A549 (cell line): ENCODE data around the gene DDX10. TPM values are rescaled to one million over a fixed set of nuclear protein-coding genes. Genes with fewer than 3 reads are reported as not detected.

Experiments used
- ATAC-seq, 2 experiments: fragments of 200-7000 bp in 1 of 2; fragments of >200 bp in 1 of 2; cut with Nextera tagmentation in 1 of 2; cut with Tn5 transposase in 1 of 2; 3 replicates each; pipeline versions ENCODE4 v1.8.0 to v1.9.1; 2018 to 2020; ENCODE audit warnings: mild to moderate bottlenecking in 1 of 2, moderate library complexity in 1 of 2
- CTCF ChIA-PET: fragments of 300-600 bp; sonication (Branson Sonifier 250); formaldehyde crosslinking; extraction: SDS; loops from one replicate; lab custom pipeline; 2021; ENCODE audit warnings: antibody characterized with exemption, inconsistent platforms; lab: Yijun Ruan, JAX
- POLR2A ChIA-PET: fragments of 350-600 bp; formaldehyde crosslinking; extraction: SDS; loops from one replicate; lab custom pipeline; 2021; ENCODE audit warnings: antibody characterized with exemption, inconsistent platforms; lab: Yijun Ruan, JAX
- DNase-seq, 2 experiments: peaks; one replicate each; pipeline versions ENCODE4 v3.0.0 to v3.0.0-alpha.2; 2011 to 2016; ENCODE audit warnings: low read depth in 1 of 2, low spot score in 1 of 2
- FAIRE-seq: peaks from 2 replicates; lab custom pipeline; 2011; peaks lifted over from hg19 to GRCh38; lab: Jason Lieb, UNC
- H3K27ac ChIP-seq, 2 experiments: fragments of >200 bp; sonication (Bioruptor Twin); formaldehyde crosslinking; 3 replicates each; pipeline ENCODE4 v1.5.1; 2016 to 2017
- H3K4me1 ChIP-seq: fragments of >200 bp; sonication (Bioruptor Twin); formaldehyde crosslinking; 3 replicates; pipeline ENCODE4 v1.6.1; 2016
- H3K4me2 ChIP-seq: fragments of >200 bp; sonication (Bioruptor Twin); formaldehyde crosslinking; 3 replicates; pipeline ENCODE4 v1.6.1; 2016
- H3K4me3 ChIP-seq: fragments of >200 bp; sonication (Bioruptor Twin); formaldehyde crosslinking; 3 replicates; pipeline ENCODE4 v1.5.1; 2016
- H3K9me3 ChIP-seq: fragments of >200 bp; sonication (Bioruptor Twin); formaldehyde crosslinking; 3 replicates; pipeline ENCODE4 v1.6.1; 2016
- BHLHE40 ChIP-seq: IDR thresholded peaks from 2 replicates; pipeline ENCODE4 v1.6.1; 2012; ENCODE audit warnings: low read depth, low read length, inconsistent platforms
- CBX8 ChIP-seq: fragments of 200-600 bp; sonication (generic); IDR thresholded peaks from 2 replicates; pipeline ENCODE4 v1.6.1; 2016
- CEBPB ChIP-seq, 2 experiments: fragments of >200 bp in 1 of 2; sonication (Bioruptor Twin) in 1 of 2; formaldehyde crosslinking in 1 of 2; IDR thresholded peaks; 2 replicates each; pipeline ENCODE4 v1.6.1; 2012 to 2016
- CHD2 ChIP-seq: fragments of 150-350 bp; IDR thresholded peaks from 2 replicates; pipeline ENCODE4 v1.6.1; 2014; ENCODE audit warnings: low read length; ENCODE audit not compliant: partially characterized antibody
- EHF ChIP-seq: fragments of 250-450 bp; sonication (Bioruptor Pico); IDR thresholded peaks from 2 replicates; pipeline ENCODE4 v1.5.0; 2020; ENCODE audit warnings: mild to moderate bottlenecking
- EHMT2 ChIP-seq: fragments of 200-600 bp; sonication (generic); IDR thresholded peaks from 2 replicates; pipeline ENCODE4 v1.6.1; 2016; ENCODE audit warnings: antibody characterized with exemption, low read depth, mild to moderate bottlenecking, moderate library complexity
- EP300 ChIP-seq, 2 experiments: fragments of >200 bp; sonication (Bioruptor Twin); formaldehyde crosslinking; IDR thresholded peaks; 2 replicates in 1 of 2; 3 replicates in 1 of 2; pipeline ENCODE4 v1.6.1; 2016 to 2017
- ESRRA ChIP-seq: fragments of 150-350 bp; IDR thresholded peaks from 2 replicates; pipeline ENCODE4 v1.6.1; 2014; ENCODE audit warnings: mild to moderate bottlenecking, low read length, borderline replicate concordance
- GATA3 ChIP-seq: IDR thresholded peaks from 2 replicates; pipeline ENCODE4 v1.6.1; 2012; ENCODE audit warnings: borderline replicate concordance
- HDAC2 ChIP-seq: fragments of 200-600 bp; sonication (generic); IDR thresholded peaks from 2 replicates; pipeline ENCODE4 v1.6.1; 2016
- HOXA7 ChIP-seq: fragments of 250-450 bp; sonication (Bioruptor Pico); IDR thresholded peaks from 2 replicates; pipeline ENCODE4 v1.5.0; 2020; ENCODE audit warnings: mild to moderate bottlenecking, moderate library complexity
- HOXB5 ChIP-seq: fragments of 250-450 bp; sonication (Bioruptor Pico); IDR thresholded peaks from 2 replicates; pipeline ENCODE4 v1.5.0; 2020; ENCODE audit warnings: mild to moderate bottlenecking, moderate library complexity
- KDM1A ChIP-seq: fragments of 200-600 bp; sonication (generic); IDR thresholded peaks from 2 replicates; pipeline ENCODE4 v1.6.1; 2016; ENCODE audit warnings: low read depth, mild to moderate bottlenecking
- MAFK ChIP-seq: fragments of 450-650 bp; IDR thresholded peaks from 2 replicates; pipeline ENCODE4 v1.6.1; 2014; ENCODE audit not compliant: partially characterized antibody
- MAZ ChIP-seq: fragments of 150-350 bp; IDR thresholded peaks from 2 replicates; pipeline ENCODE4 v1.6.1; 2014; ENCODE audit warnings: antibody characterized with exemption, low read depth, low read length, borderline replicate concordance
- MYC ChIP-seq: IDR thresholded peaks from 2 replicates; pipeline ENCODE4 v1.6.1; 2012; ENCODE audit warnings: mild to moderate bottlenecking, inconsistent platforms, low read length, improper control_type of control experiment, borderline replicate concordance
- NFE2L2 ChIP-seq: fragments of 150-350 bp; conservative IDR thresholded peaks from 2 replicates; pipeline ENCODE4 v1.6.1; 2014; ENCODE audit warnings: low read length
- POLR2A ChIP-seq: IDR thresholded peaks from 2 replicates; pipeline ENCODE4 v1.6.1; 2012; ENCODE audit warnings: mild to moderate bottlenecking, low read length
- RARB ChIP-seq: fragments of 250-450 bp; sonication (Bioruptor Pico); IDR thresholded peaks from 2 replicates; pipeline ENCODE4 v1.8.0; 2021; ENCODE audit warnings: mild to moderate bottlenecking, moderate library complexity
- RCOR1 ChIP-seq: fragments of 150-350 bp; IDR thresholded peaks from 2 replicates; pipeline ENCODE4 v1.6.1; 2014; ENCODE audit warnings: antibody characterized with exemption, low read length, low read depth
- SMC3 ChIP-seq: fragments of >200 bp; sonication (Bioruptor Twin); formaldehyde crosslinking; IDR thresholded peaks from 3 replicates; pipeline ENCODE4 v1.6.1; 2018; ENCODE audit warnings: inconsistent platforms
- WGBS: methylation state at CpG from one replicate; pipeline ENCODE4 v1.1.6; 2017; ENCODE audit errors: missing lambda C conversion rate; 5-methylcytosine and 5-hydroxymethylcytosine counted together
- polyA plus RNA-seq, 4 experiments: library from polyadenylated mRNA; depleted of rRNA in 3 of 4; stranded (reverse); fragments of >200 nt; fragmentation: RNase III in 1 of 4; extraction: RNeasy Plus Mini Kit Qiagen cat#74134 plus additional on column Dnase treatment in 1 of 4; gene quantifications; 2 replicates in 3 of 4; 3 replicates in 1 of 4; pipeline ENCODE4 v1.2.3, GENCODE V29; 2011 to 2017
- TF ChIP-seq, protein P1 (sequence below): fragments of 450-650 bp; IDR thresholded peaks from 2 replicates; pipeline ENCODE4 v1.6.1; 2014; ENCODE audit warnings: antibody characterized with exemption
- TF ChIP-seq, protein P2 (sequence below): fragments of >200 bp; sonication (Bioruptor Twin); formaldehyde crosslinking; IDR thresholded peaks from 3 replicates; pipeline ENCODE4 v1.6.1; 2016
- TF ChIP-seq, protein P3 (sequence below): IDR thresholded peaks from 2 replicates; pipeline ENCODE4 v1.6.1; 2012; ENCODE audit warnings: low read depth, borderline replicate concordance
- TF ChIP-seq, protein P4 (sequence below): IDR thresholded peaks from 2 replicates; pipeline ENCODE4 v1.6.1; 2012
- TF ChIP-seq, protein P5 (sequence below): IDR thresholded peaks from 2 replicates; pipeline ENCODE4 v1.6.1; 2012

DDX10 gene
- polyA plus RNA-seq, 2 of the 4 experiments (the other 2 are of a cell fraction), result 46.0 to 189 TPM

DNA sequence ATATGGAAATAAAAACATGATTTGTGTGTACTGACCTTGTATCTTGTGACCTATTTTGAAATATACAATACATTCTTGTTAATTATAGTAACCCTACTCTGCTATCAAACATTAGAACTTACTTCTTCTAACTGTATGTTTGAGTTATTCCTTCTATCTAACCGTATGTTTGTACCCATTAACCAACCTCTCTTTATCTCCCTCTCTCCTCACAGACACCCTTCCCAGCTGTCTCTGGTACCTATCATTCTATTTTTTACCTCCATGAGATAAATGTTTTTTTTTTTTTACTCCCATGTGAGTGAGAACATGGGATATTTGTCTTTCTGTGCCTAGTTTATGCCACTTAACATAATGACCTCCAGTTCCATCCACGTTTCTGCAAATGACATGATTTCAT, 128.7 kb downstream of the DDX10 start:
- Histone ChIP-seq H3K4me2 (no peak overlapping the region), H3K27ac (no peak overlapping the region), H3K4me3 (no peak overlapping the region), H3K9me3 (no peaks in the 10 kb centered on the region)
- POLR2A ChIA-PET, result no interaction called here
- 66% methylated on average over 2 of the region's 2 CpGs for WGBS
- ATAC-seq (no peak), FAIRE-seq (no peak)
- CTCF ChIA-PET, result no interaction called here
- TF ChIP-seq SMC3 (no peak), HOXB5 (no peak), EHMT2 (no peak)
- TF ChIP-seq, all 56 proteins: peak for 0
- peaks cover 5% of the 10 kb centered on the region; the same call in 1 of the 3 replicates for H3K4me1 ChIP-seq
- DNase-seq, result no peak

DNA sequence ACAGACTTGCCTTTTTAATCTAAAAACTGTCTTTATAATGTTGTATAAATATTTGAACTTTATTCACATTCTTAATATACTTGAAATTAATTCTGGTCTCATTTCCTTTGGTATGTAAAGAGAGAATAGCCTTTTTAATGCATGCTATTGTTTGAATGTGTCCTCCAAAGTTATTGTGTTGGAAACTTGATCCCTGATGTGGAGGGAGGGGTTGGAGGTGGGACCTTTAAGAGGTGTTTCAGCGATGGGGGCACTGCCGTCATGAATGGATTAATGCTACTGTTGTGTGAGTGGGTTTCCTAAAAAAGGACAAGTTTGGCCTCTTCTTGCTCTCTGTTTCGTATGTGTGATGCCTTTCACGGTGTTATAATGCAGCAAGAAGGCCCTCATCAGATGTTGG, 131.7 kb downstream of the DDX10 start:
- WGBS, result 92% methylated on average over 4 of the region's 4 CpGs
- POLR2A ChIA-PET, result no interaction called here
- no peak overlapping the region for H3K4me2 ChIP-seq
- FAIRE-seq, result no peak
- no peaks in the 10 kb centered on the region for H3K9me3 ChIP-seq
- no peak overlapping the region for H3K27ac ChIP-seq
- CTCF ChIA-PET, result no interaction called here
- H3K4me3 ChIP-seq, result no peak overlapping the region
- no peak for ATAC-seq
- no peak for DNase-seq
- TF ChIP-seq KDM1A (no peak), ESRRA (no peak), RCOR1 (no peak), EHF (CRISPR knock-in tag) (no peak), CHD2 (no peak), BHLHE40 (no peak), MAZ (no peak), HOXA7 (no peak), HDAC2 (no peak), GATA3 (no peak)
- TF ChIP-seq, protein P1, sequence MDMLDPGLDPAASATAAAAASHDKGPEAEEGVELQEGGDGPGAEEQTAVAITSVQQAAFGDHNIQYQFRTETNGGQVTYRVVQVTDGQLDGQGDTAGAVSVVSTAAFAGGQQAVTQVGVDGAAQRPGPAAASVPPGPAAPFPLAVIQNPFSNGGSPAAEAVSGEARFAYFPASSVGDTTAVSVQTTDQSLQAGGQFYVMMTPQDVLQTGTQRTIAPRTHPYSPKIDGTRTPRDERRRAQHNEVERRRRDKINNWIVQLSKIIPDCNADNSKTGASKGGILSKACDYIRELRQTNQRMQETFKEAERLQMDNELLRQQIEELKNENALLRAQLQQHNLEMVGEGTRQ, result no peak
- TF ChIP-seq, protein P2, sequence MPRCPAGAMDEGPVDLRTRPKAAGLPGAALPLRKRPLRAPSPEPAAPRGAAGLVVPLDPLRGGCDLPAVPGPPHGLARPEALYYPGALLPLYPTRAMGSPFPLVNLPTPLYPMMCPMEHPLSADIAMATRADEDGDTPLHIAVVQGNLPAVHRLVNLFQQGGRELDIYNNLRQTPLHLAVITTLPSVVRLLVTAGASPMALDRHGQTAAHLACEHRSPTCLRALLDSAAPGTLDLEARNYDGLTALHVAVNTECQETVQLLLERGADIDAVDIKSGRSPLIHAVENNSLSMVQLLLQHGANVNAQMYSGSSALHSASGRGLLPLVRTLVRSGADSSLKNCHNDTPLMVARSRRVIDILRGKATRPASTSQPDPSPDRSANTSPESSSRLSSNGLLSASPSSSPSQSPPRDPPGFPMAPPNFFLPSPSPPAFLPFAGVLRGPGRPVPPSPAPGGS, result no peak
- TF ChIP-seq, protein P3, sequence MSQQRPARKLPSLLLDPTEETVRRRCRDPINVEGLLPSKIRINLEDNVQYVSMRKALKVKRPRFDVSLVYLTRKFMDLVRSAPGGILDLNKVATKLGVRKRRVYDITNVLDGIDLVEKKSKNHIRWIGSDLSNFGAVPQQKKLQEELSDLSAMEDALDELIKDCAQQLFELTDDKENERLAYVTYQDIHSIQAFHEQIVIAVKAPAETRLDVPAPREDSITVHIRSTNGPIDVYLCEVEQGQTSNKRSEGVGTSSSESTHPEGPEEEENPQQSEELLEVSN, result no peak
- H3K4me1 ChIP-seq, result peaks cover 7% of the 10 kb centered on the region; the same call in 2 of the 3 replicates

DNA sequence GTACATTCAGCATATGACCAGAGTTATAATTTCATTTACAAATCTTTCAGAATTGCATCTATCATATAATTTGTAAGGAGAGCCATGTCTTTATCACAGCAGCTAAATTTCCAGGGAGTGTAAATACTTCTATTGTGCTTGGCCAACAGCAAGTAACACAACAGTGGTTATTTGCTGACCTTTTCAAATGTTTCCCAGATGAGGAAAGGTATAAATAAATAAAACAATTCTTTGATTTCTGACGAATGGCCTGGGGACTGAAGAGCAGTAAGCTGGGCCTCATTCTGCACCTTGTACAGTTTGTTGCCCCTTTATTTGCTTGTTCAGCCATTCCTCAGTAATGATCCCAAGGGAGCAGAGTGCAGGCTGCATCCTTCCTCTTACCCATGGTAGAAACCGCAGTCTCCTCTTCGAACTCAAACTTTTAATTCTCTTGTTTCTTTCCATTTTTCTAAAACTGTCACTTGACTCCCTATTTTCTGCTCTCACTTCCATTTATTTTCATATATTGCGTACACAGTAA, 132.8 kb downstream of the DDX10 start:
- POLR2A ChIA-PET, result no interaction called here
- no peak for FAIRE-seq
- TF ChIP-seq, protein P4, sequence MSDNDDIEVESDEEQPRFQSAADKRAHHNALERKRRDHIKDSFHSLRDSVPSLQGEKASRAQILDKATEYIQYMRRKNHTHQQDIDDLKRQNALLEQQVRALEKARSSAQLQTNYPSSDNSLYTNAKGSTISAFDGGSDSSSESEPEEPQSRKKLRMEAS, result no peak
- peak; percentile 14 for TF ChIP-seq MAFK
- no peak for ATAC-seq
- Histone ChIP-seq H3K4me1 (peaks cover 7% of the 10 kb centered on the region; the same call in 2 of the 3 replicates), H3K9me3 (no peaks in the 10 kb centered on the region), H3K4me2 (no peak overlapping the region), H3K27ac (no peak overlapping the region), H3K4me3 (no peak overlapping the region)
- no peak for DNase-seq
- WGBS, result 79% methylated on average over 4 of the region's 4 CpGs
- CTCF ChIA-PET, result no interaction called here

DNA sequence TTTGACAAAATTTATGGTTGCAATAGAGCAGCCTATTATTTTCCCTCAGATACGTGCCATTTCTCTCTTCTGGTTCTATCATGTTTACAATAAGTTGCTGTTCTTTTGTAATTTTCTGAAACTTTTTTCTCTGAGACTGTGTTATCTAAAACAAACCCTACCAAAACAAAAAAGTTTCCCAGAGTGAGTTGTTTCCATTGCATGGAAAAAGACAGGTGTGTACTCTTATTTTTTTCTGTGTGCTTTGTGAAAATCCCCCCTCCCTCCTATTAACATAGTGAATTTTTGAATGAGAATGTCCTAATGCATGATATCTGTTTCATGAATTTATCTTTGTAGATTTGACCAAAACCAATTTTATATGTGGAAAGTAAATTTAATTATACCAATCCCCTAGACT, 137.6 kb downstream of the DDX10 start:
- Histone ChIP-seq H3K9me3 (no peaks in the 10 kb centered on the region), H3K27ac (no peak overlapping the region), H3K4me2 (no peak overlapping the region), H3K4me1 (peaks cover 7% of the 10 kb centered on the region; the same call in 2 of the 3 replicates), H3K4me3 (no peak overlapping the region)
- ChIA-PET CTCF (interaction anchor here (0.6 kb wide), 3 partner anchors 53 to 1023 kb away, joined by 3 read pairs; no protein-coding TSS in a partner anchor), POLR2A (no interaction called here)
- DNase-seq (no peak), FAIRE-seq (no peak), ATAC-seq (no peak)
- TF ChIP-seq EHF (CRISPR knock-in tag) (no peak), CBX8 (no peak), MYC (no peak), CEBPB (IDR thresholded peaks at IDR 0.05) (no peak), RARB (CRISPR knock-in tag) (no peak), POLR2A (no peak), HOXB5 (no peak), EP300 (IDR thresholded peaks at IDR 0.05) (no peak), NFE2L2 (no peak)
- TF ChIP-seq, protein P5, sequence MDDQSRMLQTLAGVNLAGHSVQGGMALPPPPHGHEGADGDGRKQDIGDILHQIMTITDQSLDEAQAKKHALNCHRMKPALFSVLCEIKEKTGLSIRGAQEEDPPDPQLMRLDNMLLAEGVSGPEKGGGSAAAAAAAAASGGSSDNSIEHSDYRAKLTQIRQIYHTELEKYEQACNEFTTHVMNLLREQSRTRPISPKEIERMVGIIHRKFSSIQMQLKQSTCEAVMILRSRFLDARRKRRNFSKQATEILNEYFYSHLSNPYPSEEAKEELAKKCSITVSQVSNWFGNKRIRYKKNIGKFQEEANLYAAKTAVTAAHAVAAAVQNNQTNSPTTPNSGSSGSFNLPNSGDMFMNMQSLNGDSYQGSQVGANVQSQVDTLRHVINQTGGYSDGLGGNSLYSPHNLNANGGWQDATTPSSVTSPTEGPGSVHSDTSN, result no peak
- 95% methylated on average over 1 of the region's 1 CpG for whole genome bisulfite sequencing
